Muscle layer of duodenum (tissue), 2 donors: ENCODE data around the gene HELQ.

Experiments
- H3K27ac ChIP-seq: one replicate; pipeline ENCODE4 v1.7.0; 2013; ENCODE audit warnings: mild to moderate bottlenecking, low read length
- H3K27me3 ChIP-seq: one replicate; pipeline ENCODE4 v1.7.0; 2013; ENCODE audit warnings: low read depth, mild to moderate bottlenecking, control low read depth, low read length
- H3K36me3 ChIP-seq, 2 donors: one replicate each; pipeline ENCODE4 v1.7.0; 2013; ENCODE audit warnings: low read length in 2 of 2, control low read depth in 1 of 2, mild to moderate bottlenecking in 1 of 2; ENCODE audit not compliant: insufficient read depth in 2 of 2, control insufficient read depth in 1 of 2
- H3K4me1 ChIP-seq, 2 donors: one replicate each; pipeline ENCODE4 v1.7.0; 2013; ENCODE audit warnings: low read length in 2 of 2, mild to moderate bottlenecking in 2 of 2, control low read depth in 1 of 2, moderate library complexity in 1 of 2; ENCODE audit not compliant: insufficient read depth in 2 of 2, control insufficient read depth in 1 of 2
- H3K4me3 ChIP-seq, 2 donors: one replicate each; pipeline ENCODE4 v1.7.0; 2013; ENCODE audit warnings: low read length in 2 of 2, low read depth in 1 of 2, mild to moderate bottlenecking in 1 of 2
- H3K9me3 ChIP-seq, 2 donors: one replicate each; pipeline ENCODE4 v1.7.0; 2013; ENCODE audit warnings: low read length in 2 of 2, control low read depth in 1 of 2, mild to moderate bottlenecking in 1 of 2; ENCODE audit not compliant: control insufficient read depth in 1 of 2
- donor health status: healthy.

HELQ gene

DNA sequence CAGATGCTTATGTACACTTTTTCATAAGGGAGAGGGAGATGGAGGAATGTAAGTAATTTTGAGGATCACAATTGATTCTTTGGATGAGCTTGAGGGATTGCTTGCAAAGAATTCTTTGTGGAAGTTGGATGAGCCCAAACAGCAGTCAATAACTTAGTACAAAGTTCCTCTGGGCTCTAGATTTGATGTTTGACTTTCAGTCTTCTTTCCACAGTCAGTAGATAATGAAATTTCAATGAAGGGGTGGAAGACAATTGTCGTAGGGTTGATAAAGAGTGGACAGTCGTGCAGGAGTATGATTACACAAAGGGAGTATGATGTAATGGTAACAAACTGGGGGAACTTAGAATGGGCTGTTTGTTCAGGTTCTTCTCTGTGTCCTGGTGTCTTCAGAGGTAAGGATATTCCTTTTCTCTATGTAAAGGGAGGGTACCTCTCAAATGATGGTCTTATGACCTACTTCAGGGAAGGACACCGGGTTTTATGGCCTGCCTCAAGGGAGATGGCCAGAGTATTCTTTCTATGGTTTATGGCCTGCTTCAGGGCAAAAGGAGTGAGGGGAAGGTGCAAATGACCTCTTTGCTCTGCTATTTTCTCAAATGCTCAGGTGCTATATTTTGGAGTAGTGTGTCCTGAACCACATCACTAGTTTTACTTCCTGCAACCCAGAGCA lies 31.0 kb upstream of the HELQ start:
- no peaks in the 10 kb centered on the region for H3K27me3 ChIP-seq
- no peak overlapping the region for H3K27ac ChIP-seq
- H3K4me1 ChIP-seq = peaks cover 0 to 9% of the 10 kb centered on the region in 2 donors
- no peak overlapping the region for H3K4me3 ChIP-seq
- no peaks in the 10 kb centered on the region for H3K36me3 ChIP-seq
- H3K9me3 ChIP-seq = no peaks in the 10 kb centered on the region

DNA sequence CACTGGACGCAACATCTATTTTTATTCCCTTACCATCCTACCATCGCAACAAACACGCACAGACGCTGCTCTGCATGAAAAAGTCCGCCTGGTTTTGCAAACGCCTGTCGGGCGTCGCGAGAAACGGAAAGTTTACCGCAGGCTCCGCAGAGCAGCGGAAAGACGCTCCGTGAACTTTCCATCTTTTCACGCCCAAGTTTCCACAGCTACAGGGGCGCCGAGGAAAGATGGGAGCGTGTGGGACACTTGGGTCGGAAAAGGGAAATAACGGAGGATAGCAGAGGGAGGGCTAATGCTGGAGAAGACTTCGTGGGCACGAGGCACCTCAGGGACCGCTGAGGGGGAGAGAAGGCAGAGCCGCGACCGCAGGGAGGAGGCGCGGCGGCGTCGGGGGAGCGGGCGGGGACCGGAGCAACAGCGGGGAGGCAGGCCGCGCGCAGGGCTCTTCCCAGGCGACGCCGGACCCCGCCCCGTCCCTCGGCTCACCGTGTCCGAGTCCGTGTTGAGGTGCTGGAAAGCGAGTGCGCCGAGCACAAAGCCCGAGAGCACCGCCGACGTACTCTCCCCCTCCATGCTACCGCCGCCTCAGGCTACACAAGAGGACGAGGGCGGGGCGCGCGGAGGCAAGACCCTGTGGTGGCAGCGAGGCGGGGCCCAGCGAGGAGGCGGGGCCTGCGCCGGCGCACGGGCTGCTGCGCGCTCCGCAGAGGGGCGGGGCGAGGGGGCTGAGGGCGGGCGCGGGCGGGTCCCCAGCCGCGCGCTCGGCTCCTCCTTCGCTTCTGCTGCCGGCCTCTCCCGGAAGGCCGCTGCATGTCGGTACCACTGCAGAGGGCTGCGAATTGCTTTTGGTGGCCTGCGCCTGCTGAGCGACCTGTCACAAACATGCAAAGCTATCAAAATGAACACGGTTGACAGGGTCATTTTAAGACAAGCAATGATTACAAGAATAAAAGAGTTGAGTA lies 29.2 kb upstream of the HELQ start, which contains the start of gene ABRAXAS1:
ABRAXAS1 (minus strand) TSS at position 601 of the 962 bp plus-strand sequence; CDS start at position 573, 28 bp downstream.
- Histone ChIP-seq H3K36me3 (no peaks in the 10 kb centered on the region), H3K9me3 (no peaks in the 10 kb centered on the region), H3K4me1 (peaks cover 0 to 9% of the 10 kb centered on the region in 2 donors), H3K27me3 (no peaks in the 10 kb centered on the region), H3K27ac (peak within 1 kb of the TSS; percentile 76), H3K4me3 (peak within 1 kb of the TSS; percentile 84 to 97)

DNA sequence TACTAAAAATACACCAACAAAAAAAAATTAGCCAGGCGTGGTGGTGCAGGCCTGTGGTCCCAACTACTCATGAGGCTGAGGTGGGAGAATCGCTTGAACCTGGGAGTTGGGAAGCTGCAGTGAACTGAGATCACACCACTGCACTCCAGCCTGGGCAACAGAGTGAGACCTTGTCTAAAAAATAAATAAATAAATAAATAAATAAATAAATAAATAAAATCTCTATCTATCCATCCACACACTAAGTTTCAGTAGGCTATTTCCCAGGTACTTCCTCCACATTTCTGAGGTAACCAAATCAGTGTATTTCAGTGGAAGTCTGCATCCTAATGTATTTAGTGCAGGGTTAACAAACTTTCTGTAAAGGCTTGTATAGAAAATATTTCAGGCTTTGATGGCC lies 18.3 kb upstream of the HELQ start:
- Histone ChIP-seq H3K27ac (no peak overlapping the region), H3K36me3 (peaks cover 4 to 23% of the 10 kb centered on the region in 2 donors), H3K9me3 (no peaks in the 10 kb centered on the region), H3K4me3 (no peak overlapping the region), H3K27me3 (no peaks in the 10 kb centered on the region), H3K4me1 (no peaks in the 10 kb centered on the region)

DNA sequence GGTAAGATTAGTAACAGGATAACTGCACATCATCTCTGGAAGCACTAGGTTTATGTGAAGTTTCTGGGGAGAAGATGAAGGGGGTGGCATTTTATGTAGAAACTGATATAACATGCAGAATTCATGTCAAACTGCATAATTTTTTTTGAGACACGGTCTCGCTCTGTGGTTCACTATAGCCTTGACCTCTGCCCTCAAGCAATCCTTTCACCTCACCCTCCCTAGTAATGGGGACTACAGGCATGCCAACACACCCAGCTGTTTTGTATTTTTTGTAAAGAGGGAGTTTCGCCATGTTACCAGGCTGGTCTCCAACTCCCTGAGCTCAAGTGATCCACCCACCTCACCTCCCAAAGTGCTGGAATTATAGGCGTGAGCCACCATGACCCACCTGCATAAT lies 17.8 kb upstream of the HELQ start:
- Histone ChIP-seq H3K27ac (no peak overlapping the region), H3K4me3 (no peak overlapping the region), H3K36me3 (peaks cover 4 to 26% of the 10 kb centered on the region in 2 donors), H3K27me3 (no peaks in the 10 kb centered on the region), H3K9me3 (no peaks in the 10 kb centered on the region), H3K4me1 (no peaks in the 10 kb centered on the region)

DNA sequence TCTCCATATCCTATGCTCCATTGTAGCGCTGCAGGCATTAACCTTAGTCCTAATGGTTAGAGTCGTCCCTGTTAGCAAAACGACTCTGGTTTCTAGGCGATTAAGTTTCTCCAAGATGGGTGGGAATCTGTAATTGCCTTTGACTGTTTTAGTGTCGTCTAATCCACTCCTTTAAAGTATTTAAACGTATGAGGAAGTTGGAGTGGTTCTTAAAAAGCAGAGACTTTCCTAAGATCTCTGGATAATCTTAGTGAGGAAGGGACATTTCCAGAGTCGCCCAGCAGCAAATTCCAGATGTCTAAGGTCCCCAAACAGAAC lies 520 bp upstream of the HELQ start:
- peaks cover 15 to 49% of the 10 kb centered on the region in 2 donors for H3K36me3 ChIP-seq
- peak overlapping the region; percentile 73 to 97 for H3K4me3 ChIP-seq
- H3K27me3 ChIP-seq = no peaks in the 10 kb centered on the region
- peaks cover 0 to 25% of the 10 kb centered on the region in 2 donors for H3K4me1 ChIP-seq
- H3K27ac ChIP-seq = peak overlapping the region; percentile 97
- H3K9me3 ChIP-seq = no peaks in the 10 kb centered on the region

DNA sequence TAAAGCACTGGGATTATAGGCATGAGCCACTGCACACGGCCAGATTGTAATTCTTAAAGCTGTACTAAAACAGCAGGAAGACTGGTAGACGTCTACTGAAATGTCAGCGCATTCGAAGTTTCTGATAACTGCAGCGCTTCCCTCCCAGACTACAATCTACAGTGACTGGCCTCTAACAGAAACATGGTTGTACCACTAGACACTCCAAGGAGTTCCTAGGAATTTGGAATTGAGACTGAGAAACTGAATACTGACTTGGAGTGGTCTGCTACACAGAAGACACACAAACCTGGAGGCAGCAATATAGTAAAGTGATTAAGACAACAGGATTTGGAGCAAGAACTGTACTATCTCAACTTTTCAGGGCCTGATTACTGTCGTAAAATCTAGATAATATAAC lies 937 bp downstream of the HELQ start:
- Histone ChIP-seq H3K4me3 (peak overlapping the region; percentile 73 to 97), H3K4me1 (peaks cover 0 to 25% of the 10 kb centered on the region in 2 donors), H3K27ac (peak overlapping the region; percentile 97), H3K9me3 (no peaks in the 10 kb centered on the region), H3K27me3 (no peaks in the 10 kb centered on the region), H3K36me3 (peaks cover 12 to 39% of the 10 kb centered on the region in 2 donors)

DNA sequence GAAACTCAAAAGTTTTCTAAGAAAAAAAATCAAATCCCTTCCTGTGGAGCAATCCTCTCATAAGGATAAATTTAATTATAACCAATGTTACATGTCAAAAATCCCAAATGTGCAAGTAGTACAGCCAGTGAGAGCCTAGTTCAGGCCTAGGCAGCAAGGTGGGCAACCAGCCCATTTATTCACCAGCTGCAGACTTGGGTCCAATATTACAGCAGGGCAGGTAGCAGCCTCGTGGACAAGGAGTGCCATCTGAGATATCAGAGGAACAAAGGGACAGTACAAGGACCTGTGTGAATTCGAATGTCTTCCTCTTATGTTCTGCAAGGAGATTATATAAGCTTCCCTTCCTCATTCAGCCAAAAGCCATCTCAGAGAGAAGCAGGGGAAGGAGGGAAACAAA lies 6.6 kb downstream of the HELQ start:
- no peak overlapping the region for H3K27ac ChIP-seq
- no peaks in the 10 kb centered on the region for H3K27me3 ChIP-seq
- H3K36me3 ChIP-seq = peaks cover 23 to 27% of the 10 kb centered on the region in 2 donors
- no peak overlapping the region for H3K4me3 ChIP-seq
- no peaks in the 10 kb centered on the region for H3K9me3 ChIP-seq
- peaks cover 0 to 6% of the 10 kb centered on the region in 2 donors for H3K4me1 ChIP-seq

DNA sequence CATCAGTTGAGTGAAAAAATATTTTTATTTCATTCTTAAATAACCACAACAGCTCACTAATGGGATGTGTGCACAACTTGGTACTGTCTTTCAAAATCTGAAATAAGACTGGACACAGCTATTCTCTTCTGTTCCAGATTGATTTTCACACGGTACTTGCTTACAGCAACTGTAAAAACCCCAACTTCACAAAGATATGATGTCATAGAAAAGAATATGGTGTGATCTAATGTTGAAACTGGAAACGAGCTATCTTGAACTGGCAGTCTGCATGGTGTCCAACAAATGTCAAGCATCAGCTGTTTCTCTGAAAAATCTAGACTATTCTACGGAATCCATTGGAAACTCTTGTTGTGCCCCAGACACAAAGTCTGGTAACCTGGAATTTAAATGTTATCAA lies 14.7 kb downstream of the HELQ start:
- Histone ChIP-seq H3K4me1 (no peaks in the 10 kb centered on the region), H3K27me3 (no peaks in the 10 kb centered on the region), H3K36me3 (peaks cover 35 to 55% of the 10 kb centered on the region in 2 donors), H3K27ac (no peak overlapping the region), H3K9me3 (no peaks in the 10 kb centered on the region), H3K4me3 (no peak overlapping the region)

DNA sequence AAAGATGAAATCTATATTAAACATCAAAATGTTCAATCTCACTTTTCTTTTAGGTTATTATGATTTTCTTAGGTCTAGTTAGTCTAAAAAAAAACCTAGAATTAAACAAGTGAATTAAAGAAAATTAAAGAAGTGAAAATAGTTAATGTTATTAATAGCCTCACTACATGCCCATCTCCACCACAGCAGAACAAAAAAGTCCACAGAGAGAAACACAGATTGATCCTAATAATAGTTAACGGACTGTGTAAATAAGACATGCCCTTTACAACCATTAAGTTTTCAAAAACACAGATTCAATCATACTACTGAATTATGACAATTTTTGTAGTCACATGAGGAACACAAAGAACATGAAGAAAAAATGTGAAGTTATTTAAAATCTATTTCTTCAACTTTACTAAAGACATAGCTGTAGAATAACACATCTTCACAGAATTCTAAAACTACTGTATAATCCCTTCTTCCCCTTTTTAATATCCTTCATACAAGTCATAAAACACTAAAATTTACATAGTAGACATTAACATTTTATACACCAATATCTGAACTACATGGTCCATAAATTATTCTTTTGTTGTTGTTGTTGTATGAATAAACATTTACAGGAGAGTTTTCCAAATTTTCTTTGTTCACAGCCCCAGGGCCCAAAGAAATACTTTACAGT lies 15.3 kb downstream of the HELQ start:
- no peak overlapping the region for H3K4me3 ChIP-seq
- peaks cover 32 to 55% of the 10 kb centered on the region in 2 donors for H3K36me3 ChIP-seq
- no peaks in the 10 kb centered on the region for H3K9me3 ChIP-seq
- H3K27me3 ChIP-seq = no peaks in the 10 kb centered on the region
- no peak overlapping the region for H3K27ac ChIP-seq
- no peaks in the 10 kb centered on the region for H3K4me1 ChIP-seq

DNA sequence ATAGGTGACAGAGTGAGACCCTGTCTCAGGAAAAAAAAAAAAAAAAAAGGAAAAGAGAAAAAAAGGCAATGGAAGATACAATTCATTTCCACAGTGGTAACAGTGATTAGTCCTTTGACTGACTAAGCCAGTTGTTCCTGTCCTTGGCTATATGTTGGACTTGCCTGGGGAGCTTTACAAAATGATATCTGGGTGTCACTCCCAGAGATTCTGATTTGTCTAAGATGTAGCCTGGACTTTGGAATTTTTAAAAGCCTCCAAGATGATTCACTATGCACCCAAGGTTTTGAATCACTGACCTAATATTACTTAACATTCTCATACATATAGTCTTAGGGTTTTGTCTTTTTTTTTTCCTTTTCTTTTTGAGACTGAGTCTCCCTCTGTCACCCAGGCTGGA lies 16.9 kb downstream of the HELQ start:
- Histone ChIP-seq H3K36me3 (peaks cover 24 to 49% of the 10 kb centered on the region in 2 donors), H3K27me3 (no peaks in the 10 kb centered on the region), H3K4me1 (no peaks in the 10 kb centered on the region), H3K4me3 (no peak overlapping the region), H3K27ac (no peak overlapping the region), H3K9me3 (no peaks in the 10 kb centered on the region)

DNA sequence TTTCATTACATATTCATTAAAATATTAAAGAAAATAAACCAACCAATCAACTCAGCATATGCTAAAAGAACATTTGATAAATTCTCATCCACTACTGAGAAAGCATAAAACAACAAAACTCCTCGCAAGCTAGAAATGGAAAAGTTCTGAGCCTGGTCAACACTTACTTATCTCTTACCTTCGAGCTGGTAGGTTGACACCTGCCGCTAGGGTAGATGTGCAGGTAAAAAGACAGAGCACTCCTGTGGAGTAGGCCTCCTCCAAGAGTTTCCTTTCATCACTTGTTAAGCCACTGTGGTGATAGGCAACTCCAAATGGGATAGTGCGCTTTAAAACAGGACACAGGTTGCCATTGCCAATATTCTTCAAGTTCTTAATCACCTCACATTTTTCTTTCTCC lies 18.9 kb downstream of the HELQ start:
- Histone ChIP-seq H3K4me1 (no peaks in the 10 kb centered on the region), H3K27ac (no peak overlapping the region), H3K4me3 (no peak overlapping the region), H3K36me3 (peaks cover 17 to 39% of the 10 kb centered on the region in 2 donors), H3K27me3 (no peaks in the 10 kb centered on the region), H3K9me3 (no peaks in the 10 kb centered on the region)
